ENCODE data around the gene HNRNPF.
"Not testable (repeated sequence)": the region's sequence is repeated elsewhere in the genome, so short reads cannot be mapped to it uniquely, and the experiment has no call there.

Gene HNRNPF

GRCh38 chr10:43408710-43409384 lies at the start of gene HNRNPF:
Gene HNRNPF, minus strand, starts transcription at chr10:43409186. Its CDS starts 21,302 bp downstream, at chr10:43387884.
- DNase-seq (ENCODE audit: low spot score) = peak; percentile 85

- no peak for DNase-seq (ENCODE audit: low spot score)
Observed at GRCh38 chr10:43458227-43458626, 49.2 kb upstream of the HNRNPF start.

- DNase-seq (ENCODE audit: low spot score) = not testable (repeated sequence)
Observed at GRCh38 chr10:43456561-43456960, 47.6 kb upstream of the HNRNPF start.

GRCh38 chr10:43454025-43454424 lies 45.0 kb upstream of the HNRNPF start:
- DNase-seq (ENCODE audit: low spot score) = not testable (repeated sequence)

- DNase-seq (ENCODE audit: low spot score) = no peak
Observed at GRCh38 chr10:43453266-43453831, 44.4 kb upstream of the HNRNPF start.

- DNase-seq (ENCODE audit: low spot score) = no peak
Observed at GRCh38 chr10:43452356-43452914, 43.4 kb upstream of the HNRNPF start.

- no peak for DNase-seq (ENCODE audit: low spot score)
Observed at GRCh38 chr10:43448742-43449141, 39.8 kb upstream of the HNRNPF start.

- not testable (repeated sequence) for DNase-seq (ENCODE audit: low spot score)
Observed at GRCh38 chr10:43446219-43447017, 37.4 kb upstream of the HNRNPF start.

- no peak for DNase-seq (ENCODE audit: low spot score)
Observed at GRCh38 chr10:43444897-43445466, 36.0 kb upstream of the HNRNPF start.

GRCh38 chr10:43444323-43444722 lies 35.3 kb upstream of the HNRNPF start:
- no peak for DNase-seq (ENCODE audit: low spot score)

GRCh38 chr10:43440463-43441134 lies 31.6 kb upstream of the HNRNPF start:
- no peak for DNase-seq (ENCODE audit: low spot score)

GRCh38 chr10:43437141-43437870 lies 28.3 kb upstream of the HNRNPF start:
- DNase-seq (ENCODE audit: low spot score) = no peak

- peak; percentile 63 for DNase-seq (ENCODE audit: low spot score)
Observed at GRCh38 chr10:43436291-43437140, 27.5 kb upstream of the HNRNPF start, which contains the start of gene ZNF487. Gene ZNF487, plus strand, starts transcription at chr10:43437111. Its CDS starts 38,703 bp downstream, at chr10:43475814.

GRCh38 chr10:43430926-43431663 lies 22.1 kb upstream of the HNRNPF start:
- no peak for DNase-seq (ENCODE audit: low spot score)

GRCh38 chr10:43427166-43427825 lies 18.3 kb upstream of the HNRNPF start:
- no peak for DNase-seq (ENCODE audit: low spot score)

GRCh38 chr10:43426476-43426875 lies 17.5 kb upstream of the HNRNPF start:
- not testable (repeated sequence) for DNase-seq (ENCODE audit: low spot score)

- DNase-seq (ENCODE audit: low spot score) = no peak
Observed at GRCh38 chr10:43424416-43424815, 15.4 kb upstream of the HNRNPF start.

- not testable (repeated sequence) for DNase-seq (ENCODE audit: low spot score)
Observed at GRCh38 chr10:43421944-43422343, 13.0 kb upstream of the HNRNPF start.

GRCh38 chr10:43421519-43421918 lies 12.5 kb upstream of the HNRNPF start:
- DNase-seq (ENCODE audit: low spot score) = no peak
